ENCODE data around the gene NRL.

- no peak for TF ChIP-seq CTCF (conservative IDR thresholded peaks at IDR 0.05; ENCODE audit: low read length)
- no peak for TF ChIP-seq EZH2phosphoT487 (IDR thresholded peaks at IDR 0.05; ENCODE audit: borderline replicate concordance, low read depth, low read length)
Observed at GRCh38 chr14:24110523-24110922, 4.2 kb downstream of the NRL start.
